HL-60/S4 treated with phorbol 12-myristate 13-acetate at 8.2 ng/mL for 4 days and 3 days (cell line): ENCODE results near the gene MACROD2.

Experiments
- in situ Hi-C: fragments of 300-500 bp; cut with MboI; formaldehyde crosslinking; loops from 2 replicates; pipeline ENCODE4 v1.15.0; 2022; ENCODE audit warnings: low sequenced_read_pairs

MACROD2 gene

GRCh38 chr20:14830466-14830865 is 835.1 kb downstream of the MACROD2 start:
- in situ Hi-C loops, result no loop called here

- in situ Hi-C loops, result no loop called here
These were observed 835.6 kb downstream of the MACROD2 start for GRCh38 chr20:14830899-14831298.

- in situ Hi-C loops, result no loop called here
These were observed 837.3 kb downstream of the MACROD2 start for GRCh38 chr20:14832630-14833029.

GRCh38 chr20:14838663-14839628 is 843.6 kb downstream of the MACROD2 start:
- in situ Hi-C loops, result no loop called here

- in situ Hi-C loops, result no loop called here
These were observed 850.2 kb downstream of the MACROD2 start for GRCh38 chr20:14845199-14846160.

GRCh38 chr20:14848806-14849205 is 853.5 kb downstream of the MACROD2 start:
- in situ Hi-C loops, result no loop called here

GRCh38 chr20:14853079-14853478 is 857.8 kb downstream of the MACROD2 start:
- in situ Hi-C loops, result no loop called here

GRCh38 chr20:14855171-14855570 is 859.9 kb downstream of the MACROD2 start:
- in situ Hi-C loops, result no loop called here

GRCh38 chr20:14859627-14860026 is 864.3 kb downstream of the MACROD2 start:
- in situ Hi-C loops, result no loop called here

GRCh38 chr20:14860410-14860814 is 865.1 kb downstream of the MACROD2 start:
- in situ Hi-C loops, result no loop called here

- in situ Hi-C loops, result no loop called here
These were observed 865.8 kb downstream of the MACROD2 start for GRCh38 chr20:14861028-14861699.

- in situ Hi-C loops, result no loop called here
These were observed 869.9 kb downstream of the MACROD2 start for GRCh38 chr20:14865169-14865568.

- in situ Hi-C loops, result no loop called here
These were observed 870.4 kb downstream of the MACROD2 start for GRCh38 chr20:14865731-14866130.

GRCh38 chr20:14866841-14867514 is 871.7 kb downstream of the MACROD2 start:
- in situ Hi-C loops, result no loop called here

GRCh38 chr20:14877301-14878028 is 882.1 kb downstream of the MACROD2 start:
- in situ Hi-C loops, result no loop called here

- in situ Hi-C loops, result no loop called here
These were observed 883.3 kb downstream of the MACROD2 start for GRCh38 chr20:14878676-14879019.

GRCh38 chr20:14879020-14879697 is 883.8 kb downstream of the MACROD2 start:
- in situ Hi-C loops, result no loop called here

- in situ Hi-C loops, result no loop called here
These were observed 884.5 kb downstream of the MACROD2 start for GRCh38 chr20:14879839-14880238.

GRCh38 chr20:14881518-14881917 is 886.2 kb downstream of the MACROD2 start:
- in situ Hi-C loops, result no loop called here
